ENCODE measurements around the gene GPRC5B.

GRCh38 chr16:19883966-19884485, 622 bp downstream of the GPRC5B start:
- TF ChIP-seq CTCF (conservative IDR thresholded peaks at IDR 0.05; ENCODE audit: low read depth, low read length), result no peak
- no peak for TF ChIP-seq EZH2 (IDR thresholded peaks at IDR 0.05; ENCODE audit: borderline replicate concordance, low read depth, low read length, poor library complexity, severe bottlenecking)
